Neuron (in vitro differentiated cells): ENCODE data around the gene CCDC3.

ENCODE experiments used
- H2AFZ ChIP-seq: one replicate; pipeline ENCODE4 v1.6.1; 2013; ENCODE audit warnings: low read depth, mild to moderate bottlenecking, inconsistent platforms, low read length, moderate library complexity
- H3K27me3 ChIP-seq: one replicate; pipeline ENCODE4 v1.6.1; 2013; ENCODE audit warnings: low read length; ENCODE audit not compliant: insufficient read depth
- H3K36me3 ChIP-seq: one replicate; pipeline ENCODE4 v1.6.1; 2013; ENCODE audit warnings: low read length; ENCODE audit not compliant: insufficient read depth
- H3K4me1 ChIP-seq: one replicate; pipeline ENCODE4 v1.6.1; 2013; ENCODE audit warnings: low read length; ENCODE audit not compliant: insufficient read depth
- H3K4me3 ChIP-seq: 2 replicates; pipeline ENCODE4 v1.5.1; 2013; ENCODE audit warnings: mild to moderate bottlenecking, low read length, moderate library complexity
- H3K9me3 ChIP-seq: one replicate; pipeline ENCODE4 v1.6.1; 2013; ENCODE audit warnings: low read length

Gene CCDC3

DNA sequence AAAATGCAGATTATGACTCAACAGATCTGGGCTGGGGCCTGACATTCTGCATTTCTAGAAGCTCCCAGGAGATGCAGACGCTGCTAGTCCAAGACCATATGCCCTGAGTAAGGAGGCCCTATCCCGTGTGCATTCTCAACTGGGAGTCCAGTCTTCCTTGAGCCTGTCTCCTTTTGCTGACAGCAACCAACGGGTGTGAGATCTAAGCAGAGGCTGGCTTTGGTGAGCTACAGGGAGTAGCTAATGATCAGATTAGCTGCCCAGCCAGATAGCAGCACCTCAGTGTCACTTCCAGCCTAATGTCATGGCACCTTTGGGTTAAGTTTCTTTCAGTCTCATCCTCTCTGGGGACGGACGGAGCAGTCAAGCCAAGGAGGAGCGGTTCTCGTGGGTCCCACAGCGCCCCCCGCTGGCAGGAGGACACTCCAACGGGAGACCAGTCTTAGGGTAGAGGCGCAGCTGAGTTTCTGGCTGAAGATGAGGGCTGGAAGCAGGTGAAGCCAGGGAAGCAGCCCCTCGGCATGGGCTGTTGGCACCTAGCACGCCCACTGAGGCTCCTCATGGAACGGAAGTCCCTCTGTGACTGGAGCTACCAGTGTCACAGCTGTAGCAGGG is 154.0 kb downstream of the CCDC3 start:
- Histone ChIP-seq H3K36me3 (no peaks in the 10 kb centered on the region), H3K9me3 (no peaks in the 10 kb centered on the region), H3K27me3 (no peaks in the 10 kb centered on the region), H3K4me3 (no peak overlapping the region), H3K4me1 (peaks cover 9% of the 10 kb centered on the region), H2AFZ (no peak overlapping the region)

GRCh38 chr10:12846718-12847117 is 154.8 kb downstream of the CCDC3 start:
- peaks cover 9% of the 10 kb centered on the region for H3K4me1 ChIP-seq
- no peak overlapping the region for H3K4me3 ChIP-seq
- no peak overlapping the region for H2AFZ ChIP-seq
- no peaks in the 10 kb centered on the region for H3K36me3 ChIP-seq
- H3K9me3 ChIP-seq = no peaks in the 10 kb centered on the region
- H3K27me3 ChIP-seq = no peaks in the 10 kb centered on the region
